Body of pancreas (tissue), 4 donors: ENCODE measurements around the gene SPDYC. TPM values are rescaled to one million over a fixed set of nuclear protein-coding genes. Genes with fewer than 3 reads are reported as not detected.

Source experiments
- ATAC-seq: fragments of 150-250 bp; one replicate; pipeline ENCODE4 v1.9.1; 2016
- DNase-seq, 4 donors: peaks; one replicate each; pipeline ENCODE4 v3.0.0-alpha.2; 2019
- H3K27ac ChIP-seq, 4 donors: fragments of 200-600 bp; sonication (generic); 1 replicate in 3 of 4; 2 replicates in 1 of 4; pipeline versions ENCODE4 v1.5.1 to v1.6.1; 2016 to 2019; ENCODE audit warnings: mild to moderate bottlenecking in 1 of 4, mixed read lengths in 1 of 4, moderate library complexity in 1 of 4
- H3K27me3 ChIP-seq, 2 donors: fragments of 200-600 bp; sonication (generic); one replicate each; pipeline ENCODE4 v1.6.0; 2016; ENCODE audit warnings: mild to moderate bottlenecking in 1 of 2
- H3K36me3 ChIP-seq, 2 donors: fragments of 200-600 bp; sonication (generic); replicated peaks in 1 of 2; 2 replicates each; pipeline ENCODE4 v1.5.1; 2016; ENCODE audit warnings: low read depth in 2 of 2; ENCODE audit not compliant: insufficient read depth in 1 of 2
- H3K4me1 ChIP-seq: fragments of 200-600 bp; sonication (generic); one replicate; pipeline ENCODE4 v1.6.0; 2016
- H3K4me3 ChIP-seq, 2 donors: fragments of 200-600 bp; sonication (generic); 1 replicate in 1 of 2; 2 replicates in 1 of 2; pipeline ENCODE4 v1.5.1; 2016 to 2019
- H3K9me3 ChIP-seq, 3 donors: fragments of 200-600 bp; sonication (generic); 1 replicate in 2 of 3; 2 replicates in 1 of 3; pipeline ENCODE4 v1.5.1; 2016
- CTCF ChIP-seq, 7 experiments: fragments of 450-650 bp in 4 of 7; fragments of 200-600 bp in 3 of 7; sonication (generic) in 3 of 7; IDR thresholded peaks; one replicate each; pipeline ENCODE4 v1.5.1; 2016 to 2019; ENCODE audit warnings: antibody characterized with exemption in 7 of 7
- POLR2A ChIP-seq, 3 donors: fragments of 450-650 bp; IDR thresholded peaks; one replicate each; pipeline ENCODE4 v1.6.1; 2016; ENCODE audit warnings: antibody characterized with exemption in 3 of 3, mild to moderate bottlenecking in 2 of 3
- WGBS, 2 donors: methylation state at CpG; one replicate each; pipeline ENCODE4 v1.1.5; 2017; 5-methylcytosine and 5-hydroxymethylcytosine counted together
- intact Hi-C: fragments of 100-400 bp; cut with DNase I; formaldehyde crosslinking; loops from one replicate; pipeline ENCODE4 v1.15.1; 2023
- total RNA-seq, 2 donors: library from RNA; depleted of rRNA; stranded (reverse); fragments of >200 nt; gene quantifications; one replicate each; pipeline ENCODE4 v1.1.0, GENCODE V29; 2016

The SPDYC gene
- total RNA-seq, 2 donors from 2014 or later: not detected

DNA sequence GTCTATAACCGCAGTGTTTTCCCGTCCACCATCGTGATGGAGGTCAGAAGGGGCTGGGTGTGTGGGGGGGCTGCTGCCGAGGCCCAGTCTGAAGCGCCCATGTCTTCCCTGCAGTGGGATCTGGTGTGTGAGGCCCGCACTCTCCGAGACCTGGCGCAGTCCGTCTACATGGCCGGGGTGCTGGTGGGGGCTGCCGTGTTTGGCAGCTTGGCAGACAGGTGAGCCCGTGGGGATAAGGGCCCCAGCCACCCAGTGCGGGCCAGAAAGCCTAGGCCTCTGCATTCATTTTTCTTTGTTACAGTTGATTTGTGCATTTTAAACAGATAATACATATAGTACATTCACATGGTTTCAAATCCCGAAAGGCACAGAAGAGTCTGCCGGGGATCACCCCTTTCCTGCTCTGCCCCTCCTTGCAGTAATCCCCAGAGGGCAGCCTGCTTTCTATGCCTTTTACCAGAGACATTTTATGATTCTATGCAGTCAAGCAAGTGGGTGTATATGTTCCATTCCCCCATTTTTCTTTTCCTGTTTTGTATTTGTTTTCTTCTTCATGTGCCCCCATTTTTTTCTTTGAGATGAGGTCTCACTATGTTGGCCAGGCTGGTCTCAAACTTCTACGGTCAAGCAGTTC is 44.3 kb downstream of the SPDYC start:
- no peaks in the 10 kb centered on the region for H3K9me3 ChIP-seq
- H3K36me3 ChIP-seq: peaks cover 10 to 14% of the 10 kb centered on the region in 2 donors
- intact Hi-C loops: no loop called here
- no peak overlapping the region for H3K27ac ChIP-seq
- H3K4me1 ChIP-seq: peaks cover 6% of the 10 kb centered on the region
- no peak overlapping the region for H3K4me3 ChIP-seq
- no peak for TF ChIP-seq CTCF (IDR thresholded peaks at IDR 0.05)
- no peak for TF ChIP-seq POLR2A (IDR thresholded peaks at IDR 0.05)
- WGBS, 2 donors: 82 to 84% methylated on average over 4 to 16 of the region's 16 CpGs
- ATAC-seq: no peak
- no peaks in the 10 kb centered on the region for H3K27me3 ChIP-seq
- no peak for DNase-seq

GRCh38 chr11:65215441-65216076 is 45.5 kb downstream of the SPDYC start:
- peaks cover 1 to 2% of the 10 kb centered on the region in 2 donors for H3K36me3 ChIP-seq
- no peak overlapping the region for H3K27ac ChIP-seq
- TF ChIP-seq CTCF (IDR thresholded peaks at IDR 0.05) (no peak), POLR2A (IDR thresholded peaks at IDR 0.05) (no peak)
- H3K9me3 ChIP-seq: no peaks in the 10 kb centered on the region
- no peak for ATAC-seq
- 84 to 90% methylated on average over 24 of the region's 24 CpGs for WGBS, 2 donors
- H3K4me3 ChIP-seq: no peak overlapping the region
- peaks cover 2% of the 10 kb centered on the region for H3K4me1 ChIP-seq
- DNase-seq: no peak
- intact Hi-C loops: no loop called here
- no peaks in the 10 kb centered on the region for H3K27me3 ChIP-seq

DNA sequence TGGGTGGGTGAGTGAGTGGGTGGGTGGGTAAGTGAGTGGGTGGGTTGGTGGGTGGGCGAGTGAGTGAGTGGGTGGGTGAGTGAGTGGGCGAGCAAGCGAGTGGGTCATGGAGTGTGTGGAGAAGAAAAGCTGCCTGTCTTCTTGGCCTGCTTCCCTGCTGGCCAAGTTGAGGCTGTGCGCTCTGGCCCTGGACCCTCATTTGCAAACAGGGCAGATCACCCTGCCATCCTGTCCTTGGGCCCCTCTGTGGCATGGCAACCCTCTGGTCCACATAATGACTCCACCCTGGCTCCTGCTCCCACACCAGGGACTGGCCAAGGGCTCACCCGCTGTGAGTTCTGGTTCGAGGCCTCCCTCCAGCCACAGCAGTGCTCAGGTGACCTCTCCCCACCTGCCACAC is 46.8 kb downstream of the SPDYC start:
- ATAC-seq: no peak
- Histone ChIP-seq H3K36me3 (no peaks in the 10 kb centered on the region), H3K27me3 (no peaks in the 10 kb centered on the region), H3K4me3 (no peak overlapping the region), H3K4me1 (no peaks in the 10 kb centered on the region), H3K27ac (no peak overlapping the region), H3K9me3 (no peaks in the 10 kb centered on the region)
- DNase-seq: no peak
- intact Hi-C loops: no loop called here
- TF ChIP-seq CTCF (IDR thresholded peaks at IDR 0.05): no peak
- no peak for TF ChIP-seq POLR2A (IDR thresholded peaks at IDR 0.05)
- 84 to 87% methylated on average over 5 to 6 of the region's 6 CpGs for WGBS, 2 donors

DNA sequence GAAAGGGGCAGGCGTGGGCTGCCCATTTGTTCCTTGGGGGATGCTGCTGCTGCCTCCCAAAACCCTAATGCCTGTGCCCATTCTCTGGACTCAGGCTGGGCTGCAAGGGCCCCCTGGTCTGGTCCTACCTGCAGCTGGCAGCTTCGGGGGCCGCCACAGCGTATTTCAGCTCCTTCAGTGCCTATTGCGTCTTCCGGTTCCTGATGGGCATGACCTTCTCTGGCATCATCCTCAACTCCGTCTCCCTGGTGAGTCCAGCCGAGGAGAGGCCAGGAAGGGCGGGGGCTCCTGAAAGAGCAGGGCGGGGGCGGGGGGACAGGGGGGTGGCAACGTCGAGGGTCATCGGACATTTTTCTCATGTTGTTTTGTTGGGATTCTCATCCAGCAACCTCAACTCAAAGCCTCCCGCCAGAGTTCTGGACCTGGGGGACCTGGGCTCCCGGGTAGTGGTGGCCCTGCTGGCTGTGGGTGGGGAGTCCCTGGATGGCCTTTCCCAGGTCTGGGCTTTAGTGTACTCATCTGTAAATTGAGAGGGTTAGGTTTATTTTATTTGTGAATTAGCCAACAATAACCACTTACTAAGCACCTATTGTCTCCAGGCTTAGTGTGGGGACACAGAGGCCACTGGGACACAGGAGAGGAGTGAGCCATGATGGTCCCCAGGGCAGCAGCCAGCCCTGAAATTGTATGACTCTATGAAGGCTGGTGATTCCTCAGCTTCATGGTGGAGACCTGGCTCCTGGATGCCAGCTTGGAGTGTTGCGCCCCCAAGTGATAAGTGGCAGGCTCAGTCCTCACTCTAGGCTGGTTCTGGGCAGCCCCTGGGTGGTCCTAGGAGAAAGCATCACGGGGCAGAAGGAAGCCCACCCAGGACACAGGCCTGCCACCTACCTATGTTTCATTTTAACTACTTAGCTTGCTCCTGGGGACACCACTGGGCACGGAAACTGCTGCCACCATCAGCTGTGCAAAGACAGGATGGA is 47.7 kb downstream of the SPDYC start:
- ATAC-seq (no peak), DNase-seq (no peak)
- Histone ChIP-seq H3K27ac (no peak overlapping the region), H3K27me3 (no peaks in the 10 kb centered on the region), H3K9me3 (no peaks in the 10 kb centered on the region), H3K36me3 (no peaks in the 10 kb centered on the region), H3K4me1 (no peaks in the 10 kb centered on the region), H3K4me3 (no peak overlapping the region)
- TF ChIP-seq POLR2A (IDR thresholded peaks at IDR 0.05) (no peak), CTCF (IDR thresholded peaks at IDR 0.05) (no peak)
- WGBS, 2 donors: 83 to 84% methylated on average over 15 to 19 of the region's 19 CpGs
- intact Hi-C loops: no loop called here
